Trophoblast cell (in vitro differentiated cells and primary cell): ENCODE results near the gene CD6.

ENCODE experiments used
- DNase-seq, 2 donors: peaks; one replicate each; pipeline ENCODE4 v3.0.0-alpha.2; 2016
- H2AFZ ChIP-seq: 2 replicates; pipeline ENCODE4 v1.6.1; 2013; ENCODE audit warnings: low read length, moderate library complexity, mild to moderate bottlenecking; ENCODE audit not compliant: insufficient read depth, poor library complexity
- H2AK5ac ChIP-seq: 2 replicates; pipeline ENCODE4 v1.6.1; 2013; ENCODE audit warnings: mild to moderate bottlenecking, low read length
- H2BK120ac ChIP-seq: 2 replicates; pipeline ENCODE4 v1.6.1; 2013; ENCODE audit warnings: low read length, mild to moderate bottlenecking, moderate library complexity; ENCODE audit not compliant: insufficient read depth, poor library complexity
- H2BK12ac ChIP-seq: 2 replicates; pipeline ENCODE4 v1.6.1; 2013; ENCODE audit warnings: mild to moderate bottlenecking, low read length, moderate library complexity
- H2BK5ac ChIP-seq: 2 replicates; pipeline ENCODE4 v1.6.1; 2013; ENCODE audit warnings: low read length, low read depth, moderate library complexity, mild to moderate bottlenecking; ENCODE audit not compliant: poor library complexity
- H3K14ac ChIP-seq: 2 replicates; pipeline ENCODE4 v1.6.1; 2013; ENCODE audit warnings: mild to moderate bottlenecking, low read length
- H3K18ac ChIP-seq: 2 replicates; pipeline ENCODE4 v1.6.1; 2013; ENCODE audit warnings: mild to moderate bottlenecking, low read length
- H3K23ac ChIP-seq: 2 replicates; pipeline ENCODE4 v1.6.1; 2013; ENCODE audit warnings: low read length
- H3K27ac ChIP-seq: 2 replicates; pipeline ENCODE4 v1.5.1; 2013; ENCODE audit warnings: low read depth, mild to moderate bottlenecking, inconsistent platforms, low read length, moderate library complexity
- H3K27me3 ChIP-seq: 2 replicates; pipeline ENCODE4 v1.6.1; 2013; ENCODE audit warnings: inconsistent platforms, mild to moderate bottlenecking, low read length, moderate library complexity; ENCODE audit not compliant: insufficient read depth
- H3K36me3 ChIP-seq, 2 experiments: 1 replicate in 1 of 2; 2 replicates in 1 of 2; pipeline ENCODE4 v1.6.1; 2013; ENCODE audit warnings: low read length in 2 of 2, mild to moderate bottlenecking in 2 of 2, moderate library complexity in 1 of 2; ENCODE audit not compliant: insufficient read depth in 2 of 2, control insufficient read depth in 1 of 2
- H3K4ac ChIP-seq: 2 replicates; pipeline ENCODE4 v1.6.1; 2013; ENCODE audit warnings: low read depth, mild to moderate bottlenecking, low read length, moderate library complexity
- H3K4me1 ChIP-seq, 2 experiments: 1 replicate in 1 of 2; 2 replicates in 1 of 2; pipeline ENCODE4 v1.6.1; 2013; ENCODE audit warnings: low read length in 2 of 2, mild to moderate bottlenecking in 2 of 2, moderate library complexity in 1 of 2; ENCODE audit not compliant: insufficient read depth in 2 of 2, control insufficient read depth in 1 of 2
- H3K4me2 ChIP-seq: 2 replicates; pipeline ENCODE4 v1.6.1; 2013; ENCODE audit warnings: inconsistent platforms, mild to moderate bottlenecking, low read length, moderate library complexity
- H3K4me3 ChIP-seq: 2 replicates; pipeline ENCODE4 v1.5.1; 2013; ENCODE audit warnings: mild to moderate bottlenecking, low read depth, low read length, inconsistent platforms
- H3K79me1 ChIP-seq: one replicate; pipeline ENCODE4 v1.6.1; 2013; ENCODE audit warnings: low read length
- H3K79me2 ChIP-seq: 2 replicates; pipeline ENCODE4 v1.6.1; 2013; ENCODE audit warnings: low read length, mild to moderate bottlenecking; ENCODE audit not compliant: control insufficient read depth, insufficient read depth, poor library complexity
- H3K9ac ChIP-seq: 2 replicates; pipeline ENCODE4 v1.6.1; 2013; ENCODE audit warnings: mild to moderate bottlenecking, low read length
- H3K9me3 ChIP-seq: 2 replicates; pipeline ENCODE4 v1.6.1; 2013; ENCODE audit warnings: low read depth, mild to moderate bottlenecking, control low read depth, inconsistent platforms, low read length; ENCODE audit not compliant: insufficient read depth
- H4K12ac ChIP-seq: 2 replicates; pipeline ENCODE4 v1.6.1; 2013; ENCODE audit warnings: low read depth, mild to moderate bottlenecking, low read length, moderate library complexity
- H4K8ac ChIP-seq: 2 replicates; pipeline ENCODE4 v1.6.1; 2013; ENCODE audit warnings: low read depth, mild to moderate bottlenecking, low read length, moderate library complexity
- H4K91ac ChIP-seq: one replicate; pipeline ENCODE4 v1.6.1; 2013; ENCODE audit warnings: low read depth, mild to moderate bottlenecking, low read length, moderate library complexity
- WGBS: extraction: QIAGEN DNeasy Blood & Tissue Kit; methylation state at CpG from one replicate; pipeline ENCODE4 v1.1.7; 2013; ENCODE audit warnings: missing lambda C conversion rate; ENCODE audit not compliant: insufficient read length, insufficient coverage; ENCODE audit errors: extremely low coverage; 5-methylcytosine and 5-hydroxymethylcytosine counted together

Gene CD6

DNA sequence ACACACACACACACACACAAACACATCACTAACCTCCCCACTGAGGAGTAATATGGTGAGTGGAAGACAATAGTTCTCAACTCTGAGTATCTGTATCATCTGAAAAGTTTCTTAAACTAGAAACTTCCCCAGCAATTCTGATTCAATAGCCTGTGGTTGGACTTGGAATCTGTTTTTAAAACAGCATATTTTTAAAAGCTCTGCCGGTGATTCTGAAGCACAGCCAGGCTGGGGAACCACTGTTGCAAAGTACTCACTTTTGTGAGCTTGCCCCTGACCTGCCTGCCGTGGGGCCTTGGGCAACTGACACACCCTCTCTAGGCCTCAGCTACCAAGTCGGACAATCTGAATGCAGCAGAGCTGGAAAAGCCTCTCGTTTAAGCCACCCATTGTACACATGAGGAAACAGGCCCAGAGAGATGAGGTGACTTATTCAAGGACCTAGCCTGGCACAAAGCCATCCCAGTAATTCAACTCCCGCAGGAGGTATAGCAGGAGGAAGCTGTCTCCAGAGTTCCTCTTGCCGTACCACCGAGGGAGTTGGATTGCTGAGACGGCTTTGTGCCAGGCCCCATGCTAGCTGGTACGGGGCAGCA is 28.4 kb upstream of the CD6 start:
- Histone ChIP-seq H4K12ac (no peak overlapping the region), H3K23ac (no peak overlapping the region), H4K91ac (peak overlapping the region; percentile 58), H2AFZ (no peak overlapping the region), H2BK120ac (peak overlapping the region; percentile 64), H3K4me2 (no peak overlapping the region), H3K4me1 (peaks cover 21 to 22% of the 10 kb centered on the region in 2 experiments), H2BK12ac (peak overlapping the region; percentile 51), H3K27ac (peak overlapping the region; percentile 38), H3K14ac (peak overlapping the region; percentile 74), H3K79me2 (no peaks in the 10 kb centered on the region), H3K27me3 (no peaks in the 10 kb centered on the region), H2BK5ac (peak overlapping the region; percentile 11), H3K36me3 (no peaks in the 10 kb centered on the region), H3K4me3 (no peak overlapping the region), H3K4ac (no peak overlapping the region), H3K79me1 (peaks cover 11% of the 10 kb centered on the region), H2AK5ac (peak overlapping the region; percentile 39), H3K9me3 (no peaks in the 10 kb centered on the region), H3K9ac (no peak overlapping the region), H4K8ac (no peak overlapping the region), H3K18ac (peak overlapping the region; percentile 69)
- WGBS: no CpG with 5 or more reads among the region's 9 CpGs
- DNase-seq: peak; percentile 84 to 88

GRCh38 chr11:60944490-60945294 is 26.8 kb upstream of the CD6 start:
- DNase-seq: peak in 1 of 2 donors; percentile 20
- H2BK120ac ChIP-seq: no peak overlapping the region
- no peak overlapping the region for H3K14ac ChIP-seq
- no peak overlapping the region for H3K4me2 ChIP-seq
- H3K79me2 ChIP-seq: no peaks in the 10 kb centered on the region
- no peaks in the 10 kb centered on the region for H3K36me3 ChIP-seq
- no peak overlapping the region for H2AK5ac ChIP-seq
- no peak overlapping the region for H3K27ac ChIP-seq
- no peak overlapping the region for H2AFZ ChIP-seq
- H3K23ac ChIP-seq: no peak overlapping the region
- H4K8ac ChIP-seq: no peak overlapping the region
- H3K4me1 ChIP-seq: peaks cover 17 to 18% of the 10 kb centered on the region in 2 experiments
- H4K12ac ChIP-seq: no peak overlapping the region
- H3K18ac ChIP-seq: no peak overlapping the region
- H2BK12ac ChIP-seq: no peak overlapping the region
- no peak overlapping the region for H3K9ac ChIP-seq
- H3K4me3 ChIP-seq: no peak overlapping the region
- no peak overlapping the region for H3K4ac ChIP-seq
- H3K79me1 ChIP-seq: peaks cover 11% of the 10 kb centered on the region
- H4K91ac ChIP-seq: no peak overlapping the region
- WGBS: no CpG with 5 or more reads among the region's 11 CpGs
- H3K27me3 ChIP-seq: no peaks in the 10 kb centered on the region
- no peak overlapping the region for H2BK5ac ChIP-seq
- H3K9me3 ChIP-seq: no peaks in the 10 kb centered on the region

DNA sequence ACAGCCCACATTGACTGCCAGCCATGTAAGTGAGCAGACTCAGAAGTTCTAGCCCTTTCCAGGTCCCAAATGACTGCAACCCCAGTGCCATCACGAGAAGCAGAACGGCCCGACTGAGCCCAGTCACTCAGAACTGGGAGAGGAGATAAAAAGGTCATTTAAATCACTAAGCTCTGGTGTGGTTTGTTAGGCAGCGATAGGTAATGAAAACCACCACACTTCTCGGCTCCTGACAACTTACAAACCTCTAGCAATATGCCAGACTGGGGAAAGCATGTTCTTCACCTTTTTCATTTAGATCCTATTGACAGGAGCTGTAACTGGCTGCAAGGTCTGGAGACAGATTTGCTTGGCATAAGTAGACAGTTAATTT is 26.2 kb upstream of the CD6 start:
- H3K79me2 ChIP-seq: no peaks in the 10 kb centered on the region
- no peak overlapping the region for H2AFZ ChIP-seq
- H3K36me3 ChIP-seq: no peaks in the 10 kb centered on the region
- H3K14ac ChIP-seq: no peak overlapping the region
- no peak overlapping the region for H2BK120ac ChIP-seq
- no peak overlapping the region for H2BK12ac ChIP-seq
- H3K4ac ChIP-seq: no peak overlapping the region
- H3K4me1 ChIP-seq: peaks cover 17 to 18% of the 10 kb centered on the region in 2 experiments
- H4K12ac ChIP-seq: no peak overlapping the region
- no peak overlapping the region for H4K91ac ChIP-seq
- no peak overlapping the region for H2AK5ac ChIP-seq
- H3K4me3 ChIP-seq: no peak overlapping the region
- H3K27ac ChIP-seq: no peak overlapping the region
- no peaks in the 10 kb centered on the region for H3K9me3 ChIP-seq
- no peak overlapping the region for H3K18ac ChIP-seq
- H3K79me1 ChIP-seq: peaks cover 11% of the 10 kb centered on the region
- H3K27me3 ChIP-seq: no peaks in the 10 kb centered on the region
- no CpG with 5 or more reads among the region's 5 CpGs for WGBS
- H3K23ac ChIP-seq: no peak overlapping the region
- no peak overlapping the region for H3K9ac ChIP-seq
- no peak overlapping the region for H2BK5ac ChIP-seq
- no peak overlapping the region for H4K8ac ChIP-seq
- no peak for DNase-seq
- H3K4me2 ChIP-seq: no peak overlapping the region

- H4K91ac ChIP-seq: no peak overlapping the region
- no peak overlapping the region for H3K4me2 ChIP-seq
- no peak overlapping the region for H2BK5ac ChIP-seq
- peaks cover 13% of the 10 kb centered on the region for H3K27me3 ChIP-seq
- no peak overlapping the region for H3K4me3 ChIP-seq
- H3K9me3 ChIP-seq: peaks cover 3% of the 10 kb centered on the region
- no peak overlapping the region for H2AK5ac ChIP-seq
- H3K79me1 ChIP-seq: peaks cover 14% of the 10 kb centered on the region
- H3K9ac ChIP-seq: no peak overlapping the region
- no peak overlapping the region for H3K23ac ChIP-seq
- H3K14ac ChIP-seq: no peak overlapping the region
- H4K12ac ChIP-seq: no peak overlapping the region
- H3K4ac ChIP-seq: no peak overlapping the region
- no CpG with 5 or more reads among the region's 15 CpGs for WGBS
- no peaks in the 10 kb centered on the region for H3K79me2 ChIP-seq
- no peaks in the 10 kb centered on the region for H3K36me3 ChIP-seq
- H2AFZ ChIP-seq: no peak overlapping the region
- peak in 1 of 2 donors; percentile 67 for DNase-seq
- H3K27ac ChIP-seq: no peak overlapping the region
- no peak overlapping the region for H2BK120ac ChIP-seq
- no peak overlapping the region for H3K18ac ChIP-seq
- no peak overlapping the region for H2BK12ac ChIP-seq
- H4K8ac ChIP-seq: no peak overlapping the region
- H3K4me1 ChIP-seq: peaks cover 22 to 25% of the 10 kb centered on the region in 2 experiments
Observed at GRCh38 chr11:60946601-60947264, 24.7 kb upstream of the CD6 start.
